ENCODE measurements around the gene PCDHGB3. TPM values are rescaled to one million over a fixed set of nuclear protein-coding genes. Genes with fewer than 3 reads are reported as not detected.

PCDHGB3 gene
- total and polyA plus RNA-seq, 9 of the 15 experiments (the other 6 are each of a cell fraction or from before 2014, with no cell fraction given) = 0.05 to 0.19 (median 0.11) TPM; not detected in 2

DNA sequence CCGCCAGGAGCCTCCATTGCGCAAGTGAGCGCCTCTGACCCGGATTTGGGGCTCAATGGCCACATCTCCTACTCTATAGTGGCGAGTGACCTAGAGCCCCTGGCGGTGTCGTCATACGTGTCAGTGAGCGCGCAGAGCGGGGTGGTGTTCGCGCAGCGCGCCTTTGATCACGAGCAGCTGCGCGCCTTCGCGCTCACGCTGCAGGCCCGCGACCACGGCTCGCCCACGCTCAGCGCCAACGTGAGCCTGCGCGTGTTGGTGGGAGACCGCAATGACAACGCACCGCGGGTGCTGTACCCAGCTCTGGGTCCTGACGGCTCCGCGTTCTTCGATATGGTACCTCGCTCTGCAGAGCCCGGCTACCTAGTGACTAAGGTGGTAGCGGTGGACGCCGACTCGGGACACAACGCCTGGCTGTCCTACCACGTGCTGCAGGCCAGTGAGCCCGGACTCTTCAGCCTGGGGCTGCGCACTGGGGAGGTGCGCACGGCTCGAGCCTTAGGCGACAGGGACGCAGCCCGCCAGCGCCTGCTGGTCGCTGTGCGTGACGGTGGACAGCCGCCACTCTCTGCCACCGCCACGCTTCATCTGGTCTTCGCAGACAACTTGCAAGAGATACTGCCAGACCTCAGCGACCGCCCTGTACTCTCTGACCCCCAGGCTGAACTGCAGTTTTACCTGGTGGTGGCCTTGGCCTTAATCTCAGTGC, 39.7 kb downstream of the PCDHGB3 start:
- no peak for DNase-seq (ENCODE audit: extremely low read depth in 1 of 4, low spot score in 3 of 4)
- BruUV-seq (replicated peaks) = no TSS peak
- in situ Hi-C loops (cut with MboI) = no loop called here
- Histone ChIP-seq H3K4me1 (replicated peaks in 1 of 2; ENCODE audit: control insufficient read depth in 2 of 2, insufficient read depth in 2 of 2, low read length in 2 of 2) (peaks cover 0 to 20% of the 10 kb centered on the region in 2 experiments; a peak in 2 of 5 replicates), H3K9me1 (ENCODE audit: control insufficient read depth, insufficient read depth, low read length) (no peaks in the 10 kb centered on the region), H3K36me3 (ENCODE audit: control insufficient read depth, insufficient read depth, low read length) (no peaks in the 10 kb centered on the region), H3K4me2 (ENCODE audit: insufficient read depth, low read length) (no peak overlapping the region), H3K27ac (ENCODE audit: extremely low read depth, low read depth, low read length) (no peak overlapping the region), H3K9me3 (replicated peaks; ENCODE audit: control insufficient read depth, insufficient read depth, low read depth, low read length) (no peaks in the 10 kb centered on the region; the same call in 1 of the 2 replicates), H3K4me3 (no peak overlapping the region), H3K27me3 (ENCODE audit: control insufficient read depth in 2 of 2, insufficient read depth in 2 of 2, low read length in 2 of 2) (peaks cover 7 to 31% of the 10 kb centered on the region in 2 experiments; a peak in 4 of 5 replicates), H3K79me2 (ENCODE audit: control insufficient read depth, insufficient read depth, low read length) (no peaks in the 10 kb centered on the region), H4K20me1 (replicated peaks; ENCODE audit: control insufficient read depth, insufficient read depth, low read length) (no peaks in the 10 kb centered on the region), H3K9ac (ENCODE audit: insufficient read depth in 1 of 2, low read depth in 2 of 2, low read length in 2 of 2) (no peak overlapping the region), H2AFZ (ENCODE audit: low read depth, low read length) (no peak overlapping the region)
- POLR2A ChIA-PET = no interaction called here
- CTCF ChIA-PET (ENCODE audit: low intra/inter-chr PET ratio) = no interaction called here
- intact Hi-C loops (cut with micrococcal nuclease) = loop anchor here (5.0 kb wide), 1 partner anchor 113 kb away; no protein-coding TSS in a partner anchor
- 45% methylated on average over 44 of the region's 64 CpGs for WGBS (ENCODE audit: insufficient coverage, low coverage, missing lambda C conversion rate)
- no peak for FAIRE-seq
- TF ChIP-seq KLF13 (tag; IDR thresholded peaks at IDR 0.05; ENCODE audit: borderline replicate concordance, low read depth) = no peak
- TF ChIP-seq NELFE (IDR thresholded peaks at IDR 0.05; ENCODE audit: insufficient read depth, insufficient read length) = no peak
- no peak for TF ChIP-seq MAZ (CRISPR knock-in tag; conservative IDR thresholded peaks at IDR 0.05 in 1 of 2, IDR thresholded peaks at IDR 0.05 in 1 of 2)
- TF ChIP-seq LARP7 (IDR thresholded peaks at IDR 0.05) = no peak
- TF ChIP-seq, protein P1, sequence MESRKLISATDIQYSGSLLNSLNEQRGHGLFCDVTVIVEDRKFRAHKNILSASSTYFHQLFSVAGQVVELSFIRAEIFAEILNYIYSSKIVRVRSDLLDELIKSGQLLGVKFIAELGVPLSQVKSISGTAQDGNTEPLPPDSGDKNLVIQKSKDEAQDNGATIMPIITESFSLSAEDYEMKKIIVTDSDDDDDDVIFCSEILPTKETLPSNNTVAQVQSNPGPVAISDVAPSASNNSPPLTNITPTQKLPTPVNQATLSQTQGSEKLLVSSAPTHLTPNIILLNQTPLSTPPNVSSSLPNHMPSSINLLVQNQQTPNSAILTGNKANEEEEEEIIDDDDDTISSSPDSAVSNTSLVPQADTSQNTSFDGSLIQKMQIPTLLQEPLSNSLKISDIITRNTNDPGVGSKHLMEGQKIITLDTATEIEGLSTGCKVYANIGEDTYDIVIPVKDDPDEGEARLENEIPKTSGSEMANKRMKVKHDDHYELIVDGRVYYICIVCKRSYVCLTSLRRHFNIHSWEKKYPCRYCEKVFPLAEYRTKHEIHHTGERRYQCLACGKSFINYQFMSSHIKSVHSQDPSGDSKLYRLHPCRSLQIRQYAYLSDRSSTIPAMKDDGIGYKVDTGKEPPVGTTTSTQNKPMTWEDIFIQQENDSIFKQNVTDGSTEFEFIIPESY (CRISPR knock-in tag; IDR thresholded peaks at IDR 0.05) = peak; percentile 41; the same call in 1 of the 2 replicates
- no peak for TF ChIP-seq CC2D1A (IDR thresholded peaks at IDR 0.05)
- TF ChIP-seq RUNX1 (IDR thresholded peaks at IDR 0.05; ENCODE audit: low read depth) = no peak
- TF ChIP-seq, protein P2, sequence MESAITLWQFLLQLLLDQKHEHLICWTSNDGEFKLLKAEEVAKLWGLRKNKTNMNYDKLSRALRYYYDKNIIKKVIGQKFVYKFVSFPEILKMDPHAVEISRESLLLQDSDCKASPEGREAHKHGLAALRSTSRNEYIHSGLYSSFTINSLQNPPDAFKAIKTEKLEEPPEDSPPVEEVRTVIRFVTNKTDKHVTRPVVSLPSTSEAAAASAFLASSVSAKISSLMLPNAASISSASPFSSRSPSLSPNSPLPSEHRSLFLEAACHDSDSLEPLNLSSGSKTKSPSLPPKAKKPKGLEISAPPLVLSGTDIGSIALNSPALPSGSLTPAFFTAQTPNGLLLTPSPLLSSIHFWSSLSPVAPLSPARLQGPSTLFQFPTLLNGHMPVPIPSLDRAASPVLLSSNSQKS (CRISPR knock-in tag; IDR thresholded peaks at IDR 0.05) = no peak
- TF ChIP-seq, protein P3, sequence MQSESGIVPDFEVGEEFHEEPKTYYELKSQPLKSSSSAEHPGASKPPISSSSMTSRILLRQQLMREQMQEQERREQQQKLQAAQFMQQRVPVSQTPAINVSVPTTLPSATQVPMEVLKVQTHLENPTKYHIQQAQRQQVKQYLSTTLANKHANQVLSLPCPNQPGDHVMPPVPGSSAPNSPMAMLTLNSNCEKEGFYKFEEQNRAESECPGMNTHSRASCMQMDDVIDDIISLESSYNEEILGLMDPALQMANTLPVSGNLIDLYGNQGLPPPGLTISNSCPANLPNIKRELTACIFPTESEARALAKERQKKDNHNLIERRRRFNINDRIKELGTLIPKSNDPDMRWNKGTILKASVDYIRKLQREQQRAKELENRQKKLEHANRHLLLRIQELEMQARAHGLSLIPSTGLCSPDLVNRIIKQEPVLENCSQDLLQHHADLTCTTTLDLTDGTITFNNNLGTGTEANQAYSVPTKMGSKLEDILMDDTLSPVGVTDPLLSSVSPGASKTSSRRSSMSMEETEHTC (IDR thresholded peaks at IDR 0.05) = no peak
- TF ChIP-seq, protein P4, sequence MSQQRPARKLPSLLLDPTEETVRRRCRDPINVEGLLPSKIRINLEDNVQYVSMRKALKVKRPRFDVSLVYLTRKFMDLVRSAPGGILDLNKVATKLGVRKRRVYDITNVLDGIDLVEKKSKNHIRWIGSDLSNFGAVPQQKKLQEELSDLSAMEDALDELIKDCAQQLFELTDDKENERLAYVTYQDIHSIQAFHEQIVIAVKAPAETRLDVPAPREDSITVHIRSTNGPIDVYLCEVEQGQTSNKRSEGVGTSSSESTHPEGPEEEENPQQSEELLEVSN (IDR thresholded peaks at IDR 0.05; ENCODE audit: borderline replicate concordance in 1 of 2, extremely low read depth in 1 of 2, insufficient read depth in 1 of 2, insufficient read length in 1 of 2, low read depth in 1 of 2, low read length in 1 of 2, poor library complexity in 1 of 2, severe bottlenecking in 1 of 2) = peak in 1 of 2 experiments; percentile 3
- no peak for TF ChIP-seq MIER1 (IDR thresholded peaks at IDR 0.05; ENCODE audit: low read depth)
- no peak for ATAC-seq

Data from K562 (cell line).